PC-3 (cell line): Measurements from ENCODE around the gene NTPCR. TPM values are rescaled to one million over a fixed set of nuclear protein-coding genes. Genes with fewer than 3 reads are reported as not detected.

Source experiments
- ATAC-seq: fragments of 200-7000 bp; cut with Tn5 transposase; 2 replicates; pipeline ENCODE4 v1.9.1; 2020; ENCODE audit warnings: mild to moderate bottlenecking, moderate library complexity
- BruUV-seq: library from RNA; stranded (reverse); fragments of 400-500 nt; replicated peaks from 2 replicates; lab custom pipeline; 2021; lab: Mats Ljungman, UMichigan
- CTCF ChIA-PET: fragments of 300-600 bp; sonication (Branson Sonifier 250); formaldehyde crosslinking; loops from one replicate; lab custom pipeline; 2022; ENCODE audit warnings: antibody characterized with exemption; lab: Charles Lee
- POLR2A ChIA-PET: fragments of 300-600 bp; sonication (Branson Sonifier 250); formaldehyde crosslinking; loops from one replicate; lab custom pipeline; 2022; ENCODE audit warnings: antibody characterized with exemption; ENCODE audit not compliant: unreplicated experiment; lab: Charles Lee
- DNase-seq: peaks from one replicate; pipeline ENCODE4 v3.0.0-alpha.2; 2015
- H2AFZ ChIP-seq: fragments of 300-600 bp; sonication (generic); 2 replicates; pipeline ENCODE4 v1.6.0; 2016; ENCODE audit warnings: antibody characterized with exemption, low read length
- H3F3A ChIP-seq: fragments of 300-600 bp; sonication (generic); one replicate; pipeline ENCODE4 v1.6.0; 2017; ENCODE audit warnings: antibody characterized with exemption, low read length, control low read depth, mild to moderate bottlenecking; ENCODE audit not compliant: unreplicated experiment
- H3K27ac ChIP-seq: fragments of 300-600 bp; sonication (generic); 2 replicates; pipeline ENCODE4 v1.5.1; 2016; ENCODE audit warnings: mild to moderate bottlenecking, low read length
- H3K27me3 ChIP-seq: fragments of 300-600 bp; sonication (generic); 2 replicates; pipeline ENCODE4 v1.6.1; 2016; ENCODE audit warnings: low read length, mixed read lengths
- H3K36me3 ChIP-seq: fragments of 300-600 bp; sonication (generic); 2 replicates; pipeline ENCODE4 v1.6.1; 2016; ENCODE audit warnings: low read depth, mixed run types, low read length, mixed read lengths
- H3K4me1 ChIP-seq: fragments of 300-600 bp; sonication (generic); 2 replicates; pipeline ENCODE4 v1.5.1; 2016; ENCODE audit warnings: low read length; ENCODE audit not compliant: insufficient read depth
- H3K4me2 ChIP-seq: fragments of 300-600 bp; sonication (generic); 2 replicates; pipeline ENCODE4 v1.6.0; 2016; ENCODE audit warnings: low read length
- H3K4me3 ChIP-seq: fragments of 300-600 bp; sonication (generic); 2 replicates; pipeline ENCODE4 v1.5.1; 2016; ENCODE audit warnings: mild to moderate bottlenecking, low read length, mixed read lengths
- H3K79me2 ChIP-seq: fragments of 300-600 bp; sonication (generic); 2 replicates; pipeline ENCODE4 v1.6.1; 2017; ENCODE audit warnings: low read length, mixed read lengths
- H3K9ac ChIP-seq: fragments of 300-600 bp; sonication (generic); 2 replicates; pipeline ENCODE4 v1.6.0; 2016; ENCODE audit warnings: mild to moderate bottlenecking, low read length
- H3K9me2 ChIP-seq: fragments of 300-600 bp; sonication (generic); replicated peaks from 2 replicates; pipeline ENCODE4 v1.6.1; 2016; ENCODE audit warnings: mixed run types, low read length, mixed read lengths
- H3K9me3 ChIP-seq: fragments of 300-600 bp; sonication (generic); 2 replicates; pipeline ENCODE4 v1.6.1; 2016; ENCODE audit warnings: low read length, mixed read lengths
- H4K20me1 ChIP-seq: fragments of 300-600 bp; sonication (generic); 2 replicates; pipeline ENCODE4 v1.6.1; 2016; ENCODE audit warnings: low read length, mixed read lengths
- CTCF ChIP-seq: fragments of 300-600 bp; sonication (generic); conservative IDR thresholded peaks from 2 replicates; pipeline ENCODE4 v1.5.1; 2017; ENCODE audit warnings: antibody characterized with exemption, low read depth, mild to moderate bottlenecking, low read length
- EZH2 ChIP-seq: fragments of 300-600 bp; sonication (generic); IDR thresholded peaks from one replicate; pipeline ENCODE4 v1.6.1; 2017; ENCODE audit warnings: antibody characterized with exemption, mild to moderate bottlenecking, low read length; ENCODE audit not compliant: unreplicated experiment
- EZH2phosphoT487 ChIP-seq: fragments of 300-600 bp; sonication (generic); IDR thresholded peaks from 2 replicates; pipeline ENCODE4 v1.6.1; 2018; ENCODE audit warnings: mild to moderate bottlenecking, antibody characterized with exemption, low read length, borderline replicate concordance
- intact Hi-C: fragments of 100-400 bp; cut with micrococcal nuclease; formaldehyde crosslinking; loops from 2 replicates; pipeline ENCODE4 v1.9.0; 2023
- total RNA-seq: library from RNA; depleted of rRNA; stranded (reverse); fragments of >200 nt; gene quantifications from 2 replicates; pipeline ENCODE4 v1.2.3, GENCODE V29; 2014

The NTPCR gene
- total RNA-seq, 1 experiment from 2014 or later: 43.1 TPM

- Histone ChIP-seq H3K27me3 (no peaks in the 10 kb centered on the region), H3K4me3 (no peak overlapping the region), H3K27ac (no peak overlapping the region), H3K79me2 (no peaks in the 10 kb centered on the region), H3K36me3 (peaks cover 8% of the 10 kb centered on the region), H3F3A (no peaks in the 10 kb centered on the region), H3K4me2 (no peak overlapping the region), H2AFZ (no peak overlapping the region), H3K9me2 (no peaks in the 10 kb centered on the region), H4K20me1 (no peaks in the 10 kb centered on the region), H3K9ac (no peak overlapping the region), H3K4me1 (peaks cover 11% of the 10 kb centered on the region), H3K9me3 (no peaks in the 10 kb centered on the region)
- ATAC-seq (no peak), DNase-seq (no peak)
- TF ChIP-seq CTCF (no peak), EZH2 (no peak), EZH2phosphoT487 (no peak)
- ChIA-PET CTCF (no interaction called here), POLR2A (no interaction called here)
- no TSS peak for BruUV-seq
- intact Hi-C loops: loop anchor here (10.0 kb wide), 1 partner anchor 353 kb away; the partner anchor contains the start of gene SIPA1L2
These were observed 37.3 kb downstream of the NTPCR start for GRCh38 chr1:232987774-232988140.

GRCh38 chr1:232988572-232989040, 38.2 kb downstream of the NTPCR start:
- H3K4me1 ChIP-seq: peaks cover 11% of the 10 kb centered on the region
- no TSS peak for BruUV-seq
- no peaks in the 10 kb centered on the region for H3K9me2 ChIP-seq
- peak; percentile 79 for DNase-seq
- H3K4me2 ChIP-seq: peak overlapping the region; percentile 7; the same call in 1 of the 2 replicates
- CTCF ChIA-PET: no interaction called here
- H3K36me3 ChIP-seq: peaks cover 15% of the 10 kb centered on the region
- no peak overlapping the region for H3K4me3 ChIP-seq
- no peak for TF ChIP-seq CTCF
- no peak for TF ChIP-seq EZH2phosphoT487
- no peak for TF ChIP-seq EZH2
- peak; percentile 91 for ATAC-seq
- H3K27me3 ChIP-seq: no peaks in the 10 kb centered on the region
- H3K9ac ChIP-seq: no peak overlapping the region
- POLR2A ChIA-PET: no interaction called here
- intact Hi-C loops: loop anchor here (10.0 kb wide), 1 partner anchor 354 kb away; the partner anchor contains the start of gene SIPA1L2
- H3K79me2 ChIP-seq: no peaks in the 10 kb centered on the region
- H4K20me1 ChIP-seq: no peaks in the 10 kb centered on the region
- no peak overlapping the region for H2AFZ ChIP-seq
- H3K9me3 ChIP-seq: peaks cover 5% of the 10 kb centered on the region; the same call in 1 of the 2 replicates
- H3F3A ChIP-seq: no peaks in the 10 kb centered on the region
- no peak overlapping the region for H3K27ac ChIP-seq
